Measurements from ENCODE around the gene CCT6B. TPM values are rescaled to one million over a fixed set of nuclear protein-coding genes. Genes with fewer than 3 reads are reported as not detected.

The CCT6B gene
- total RNA-seq, 1 experiment from 2014 or later: 1.7 TPM

DNA sequence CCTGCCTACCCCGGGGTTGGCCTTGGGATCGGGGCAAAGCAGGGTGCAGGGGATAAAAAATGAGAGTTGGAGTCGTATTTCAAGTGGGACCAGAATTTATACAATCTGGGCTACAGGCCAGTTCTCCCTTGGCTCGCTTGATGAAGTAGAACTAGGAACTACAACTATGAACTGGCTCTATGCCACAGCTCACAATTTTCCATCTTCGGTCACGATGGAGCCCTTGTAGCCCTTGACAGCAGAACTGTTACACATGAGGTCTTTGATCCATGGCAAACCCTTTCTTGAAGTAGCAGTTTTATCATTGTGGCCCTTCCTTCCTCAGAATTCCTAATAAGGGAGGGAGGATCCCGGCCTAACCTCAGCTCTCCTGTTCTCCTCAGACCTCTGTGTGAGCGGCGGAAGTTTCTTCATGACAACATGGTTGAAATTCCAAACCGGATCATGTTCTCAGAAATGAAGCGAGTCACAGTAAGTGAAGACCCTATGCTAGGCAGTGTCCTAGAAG, 36.1 kb upstream of the CCT6B start:
- H3T11ph ChIP-seq (ENCODE audit: low read length): no peak overlapping the region
- no CpG with 5 or more reads among the region's 11 CpGs for WGBS (ENCODE audit: extremely low coverage, insufficient read length, low lambda C conversion rate)
- H3K23ac ChIP-seq (ENCODE audit: insufficient read length, low read depth, low read length): no peak overlapping the region
- H4K8ac ChIP-seq (replicated peaks; ENCODE audit: insufficient read length, low read depth, low read length): no peak overlapping the region
- H2BK12ac ChIP-seq (ENCODE audit: insufficient read length, low read depth, low read length): no peak overlapping the region
- Mint-ChIP-seq H3K36me3 (ENCODE audit: insufficient read depth in 1 of 3, low read depth in 3 of 3) (peaks cover 30 to 100% (median 95%) of the 10 kb centered on the region in 3 experiments), H3K4me1 (no peaks in the 10 kb centered on the region), H3K9me3 (no peaks in the 10 kb centered on the region), H3K27ac (peak overlapping the region in 1 of 3 experiments; percentile 5; a peak in 1 of 7 replicates), H3K4me3 (no peak overlapping the region), H3K27me3 (ENCODE audit: low read depth) (no peaks in the 10 kb centered on the region)
- H2BK120ac ChIP-seq (ENCODE audit: low read depth, low read length, poor library complexity, severe bottlenecking): no peak overlapping the region
- no peak overlapping the region for H3K27ac ChIP-seq (ENCODE audit: insufficient read length, low read depth, low read length)
- no peaks in the 10 kb centered on the region for H3K4me1 ChIP-seq (ENCODE audit: insufficient read depth, low read length)
- no peak overlapping the region for H4K91ac ChIP-seq (ENCODE audit: insufficient read length, low read depth, low read length)
- no peaks in the 10 kb centered on the region for H4K20me1 ChIP-seq (ENCODE audit: control insufficient read depth, insufficient read depth, insufficient read length)
- no peaks in the 10 kb centered on the region for H3K27me3 ChIP-seq (ENCODE audit: insufficient read depth, low read length)
- H3K79me1 ChIP-seq (ENCODE audit: insufficient read depth, low read depth, low read length, poor library complexity, severe bottlenecking): no peaks in the 10 kb centered on the region
- no peak overlapping the region for H4K5ac ChIP-seq (ENCODE audit: insufficient read length, low read depth, low read length)
- H3K4me2 ChIP-seq (ENCODE audit: insufficient read depth, insufficient read length, low read length): no peak overlapping the region
- no peak overlapping the region for H3K9ac ChIP-seq (ENCODE audit: extremely low read depth, insufficient read length, low read length)
- no peak overlapping the region for H2BK5ac ChIP-seq (ENCODE audit: insufficient read length, low read length)
- no peak overlapping the region for H3K56ac ChIP-seq (ENCODE audit: insufficient read length, low read depth, low read length)
- no peak overlapping the region for H2AFZ ChIP-seq (ENCODE audit: low read length)
- TF ChIP-seq, protein P1, sequence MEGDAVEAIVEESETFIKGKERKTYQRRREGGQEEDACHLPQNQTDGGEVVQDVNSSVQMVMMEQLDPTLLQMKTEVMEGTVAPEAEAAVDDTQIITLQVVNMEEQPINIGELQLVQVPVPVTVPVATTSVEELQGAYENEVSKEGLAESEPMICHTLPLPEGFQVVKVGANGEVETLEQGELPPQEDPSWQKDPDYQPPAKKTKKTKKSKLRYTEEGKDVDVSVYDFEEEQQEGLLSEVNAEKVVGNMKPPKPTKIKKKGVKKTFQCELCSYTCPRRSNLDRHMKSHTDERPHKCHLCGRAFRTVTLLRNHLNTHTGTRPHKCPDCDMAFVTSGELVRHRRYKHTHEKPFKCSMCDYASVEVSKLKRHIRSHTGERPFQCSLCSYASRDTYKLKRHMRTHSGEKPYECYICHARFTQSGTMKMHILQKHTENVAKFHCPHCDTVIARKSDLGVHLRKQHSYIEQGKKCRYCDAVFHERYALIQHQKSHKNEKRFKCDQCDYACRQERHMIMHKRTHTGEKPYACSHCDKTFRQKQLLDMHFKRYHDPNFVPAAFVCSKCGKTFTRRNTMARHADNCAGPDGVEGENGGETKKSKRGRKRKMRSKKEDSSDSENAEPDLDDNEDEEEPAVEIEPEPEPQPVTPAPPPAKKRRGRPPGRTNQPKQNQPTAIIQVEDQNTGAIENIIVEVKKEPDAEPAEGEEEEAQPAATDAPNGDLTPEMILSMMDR (conservative IDR thresholded peaks at IDR 0.05): no peak
- no peak overlapping the region for H2BK20ac ChIP-seq (ENCODE audit: low read depth, low read length, poor library complexity, severe bottlenecking)
- no peak overlapping the region for H3K18ac ChIP-seq (ENCODE audit: insufficient read length, low read depth, low read length)
- no peak for DNase-seq
- no peaks in the 10 kb centered on the region for H3K23me2 ChIP-seq (ENCODE audit: insufficient read length, low read depth, low read length, poor library complexity, severe bottlenecking)
- no peak overlapping the region for H3K4ac ChIP-seq (ENCODE audit: low read depth, low read length)
- H3K14ac ChIP-seq (ENCODE audit: insufficient read depth, low read length): no peak overlapping the region
- H2BK15ac ChIP-seq (ENCODE audit: low read depth, low read length): no peak overlapping the region
- no peak overlapping the region for H2AK5ac ChIP-seq (ENCODE audit: insufficient read length, low read length)
- no peaks in the 10 kb centered on the region for H3K79me2 ChIP-seq (ENCODE audit: insufficient read depth, low read length)
- no peaks in the 10 kb centered on the region for H3K9me3 ChIP-seq (ENCODE audit: control insufficient read depth, low read depth, low read length)

Measured in H9 (cell line).